CD4-positive, alpha-beta T cell treated with Interleukin-4 for 1 hour (primary cell): ENCODE results near the gene CRYGN.

Experiments
- DNase-seq, 2 donors: peaks; one replicate each; pipeline ENCODE4 v3.0.0-alpha.2; 2020 to 2022

Gene CRYGN

GRCh38 chr7:151389096-151389767, 50.7 kb downstream of the CRYGN start:
- DNase-seq, result no peak

DNA sequence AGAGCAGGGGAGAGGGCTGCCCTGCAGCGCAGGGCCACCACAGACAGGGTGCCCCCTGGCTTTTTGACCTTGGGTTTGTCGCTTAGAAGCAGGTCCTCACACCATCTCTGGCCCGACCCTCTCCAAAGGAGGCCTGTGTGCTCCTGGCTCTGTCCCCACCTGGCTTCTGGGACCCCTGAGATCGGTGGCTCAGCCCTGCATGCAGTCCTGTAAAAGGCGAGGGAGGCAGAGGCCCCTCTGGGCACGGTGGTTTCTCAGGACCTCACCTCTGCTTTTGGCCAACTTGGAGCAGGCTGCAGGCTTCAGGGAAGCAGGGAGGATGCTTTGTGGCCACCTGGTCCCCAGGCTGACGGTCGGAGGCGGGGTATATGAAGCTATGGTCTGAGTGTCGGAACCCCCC, 51.5 kb downstream of the CRYGN start:
- DNase-seq, result no peak

GRCh38 chr7:151388007-151388297, 52.0 kb downstream of the CRYGN start:
- DNase-seq, result no peak

GRCh38 chr7:151387161-151388006, 52.6 kb downstream of the CRYGN start:
- DNase-seq, result no peak

DNA sequence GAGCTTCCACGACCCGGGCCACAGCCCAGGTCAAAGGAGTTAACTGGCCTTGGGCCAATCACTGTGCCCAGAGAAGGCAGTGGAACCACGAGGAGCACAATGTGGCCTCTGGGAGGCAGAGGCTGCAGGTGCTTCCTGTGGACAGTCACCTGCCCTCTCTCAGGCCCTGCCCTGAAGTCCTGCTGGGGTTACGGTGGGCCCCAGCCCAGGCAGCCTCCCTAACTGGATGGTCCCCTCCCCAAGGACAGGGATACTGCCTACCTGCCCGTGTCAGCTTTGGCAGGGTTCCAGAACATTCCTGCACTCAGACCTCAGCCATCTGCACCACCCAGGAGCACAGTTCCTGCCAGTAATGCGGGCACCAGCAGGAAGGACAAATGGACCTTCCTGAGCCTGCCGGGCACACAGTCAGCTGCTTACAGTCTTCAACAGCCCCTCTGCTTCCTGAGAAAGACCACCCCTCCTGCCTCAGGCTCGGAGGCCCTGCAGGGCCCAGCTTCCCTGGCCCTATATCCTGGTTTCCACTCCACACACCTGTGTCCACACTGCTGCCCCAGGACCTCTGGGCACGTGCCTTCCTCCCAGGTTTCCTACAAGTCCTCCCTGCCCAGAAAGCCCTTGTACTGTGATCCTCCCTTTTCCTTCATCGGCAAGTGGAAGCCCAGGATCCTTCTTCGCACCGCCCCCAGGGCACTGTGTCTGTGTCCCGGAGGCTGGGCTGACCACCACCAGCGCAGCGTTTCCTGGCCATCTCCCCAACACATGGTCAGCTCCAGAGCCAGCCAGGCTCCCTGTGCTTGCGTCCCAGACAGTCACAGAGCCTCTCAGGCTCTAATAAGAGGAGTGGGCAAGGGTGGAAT, 53.4 kb downstream of the CRYGN start:
- DNase-seq, result no peak

- DNase-seq, result no peak
Observed at GRCh38 chr7:151385626-151386300, 54.2 kb downstream of the CRYGN start.

DNA sequence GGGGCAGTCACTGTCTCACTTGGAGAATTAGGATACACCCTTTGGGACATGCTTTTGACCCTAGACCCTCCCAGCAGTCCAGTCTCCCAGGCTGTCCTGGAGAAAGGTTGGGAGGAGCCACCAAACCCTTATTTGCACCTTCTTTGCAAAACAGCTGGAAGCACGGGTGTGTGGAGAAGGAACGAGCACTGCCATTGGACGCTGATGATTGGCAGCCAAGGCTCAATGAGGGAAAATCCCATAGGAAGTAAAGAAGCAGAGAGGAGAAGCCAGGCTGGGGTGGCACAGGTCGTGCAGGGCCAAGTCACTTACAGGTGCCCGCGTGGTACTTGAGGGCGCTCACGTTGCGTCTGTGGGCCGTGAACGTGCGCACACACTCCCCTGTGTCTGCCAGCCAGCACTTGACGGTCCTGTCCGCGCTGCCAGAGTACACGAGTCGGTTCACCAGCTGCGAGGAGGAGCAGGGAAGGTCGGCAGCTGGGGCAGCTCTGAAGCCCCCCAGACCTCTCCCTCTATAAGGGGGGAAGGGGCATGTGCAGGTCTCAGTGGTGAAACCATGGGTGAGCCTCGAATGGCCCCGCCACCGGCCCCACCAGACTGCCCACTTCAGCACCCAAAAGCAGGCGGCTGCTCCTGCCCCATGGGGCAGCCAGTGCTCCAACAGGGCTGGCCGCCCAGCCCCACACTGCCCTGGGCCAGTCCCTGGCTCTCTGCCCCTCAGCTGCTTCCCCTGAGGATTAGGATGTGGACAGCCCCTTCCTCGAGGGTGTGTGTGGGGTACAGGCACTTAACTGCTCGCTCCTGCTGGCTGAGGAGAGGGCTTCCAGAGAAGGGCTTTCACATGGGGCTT, 54.9 kb downstream of the CRYGN start:
- no peak for DNase-seq

DNA sequence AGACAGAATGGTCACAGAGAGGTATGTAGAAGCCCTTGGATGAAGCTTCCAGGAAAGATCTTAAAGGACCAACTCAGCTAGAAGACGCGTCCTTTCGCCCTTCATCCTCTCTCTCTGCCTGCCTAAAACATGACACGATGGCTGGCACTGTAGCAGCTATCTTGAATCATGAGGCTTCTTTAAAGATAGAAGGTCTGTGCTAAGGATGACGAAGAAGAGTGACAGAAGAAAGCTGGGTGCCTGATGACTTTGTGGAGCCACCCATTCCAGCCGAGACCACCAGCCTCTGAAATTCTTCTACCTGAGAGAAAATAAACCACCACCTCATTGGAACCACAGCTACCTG, 55.6 kb downstream of the CRYGN start:
- DNase-seq, result no peak

- no peak for DNase-seq
Observed at GRCh38 chr7:151383638-151384351, 56.1 kb downstream of the CRYGN start.

- DNase-seq, result peak; percentile 60 to 70
Observed at GRCh38 chr7:151382079-151382885, 57.7 kb downstream of the CRYGN start.

DNA sequence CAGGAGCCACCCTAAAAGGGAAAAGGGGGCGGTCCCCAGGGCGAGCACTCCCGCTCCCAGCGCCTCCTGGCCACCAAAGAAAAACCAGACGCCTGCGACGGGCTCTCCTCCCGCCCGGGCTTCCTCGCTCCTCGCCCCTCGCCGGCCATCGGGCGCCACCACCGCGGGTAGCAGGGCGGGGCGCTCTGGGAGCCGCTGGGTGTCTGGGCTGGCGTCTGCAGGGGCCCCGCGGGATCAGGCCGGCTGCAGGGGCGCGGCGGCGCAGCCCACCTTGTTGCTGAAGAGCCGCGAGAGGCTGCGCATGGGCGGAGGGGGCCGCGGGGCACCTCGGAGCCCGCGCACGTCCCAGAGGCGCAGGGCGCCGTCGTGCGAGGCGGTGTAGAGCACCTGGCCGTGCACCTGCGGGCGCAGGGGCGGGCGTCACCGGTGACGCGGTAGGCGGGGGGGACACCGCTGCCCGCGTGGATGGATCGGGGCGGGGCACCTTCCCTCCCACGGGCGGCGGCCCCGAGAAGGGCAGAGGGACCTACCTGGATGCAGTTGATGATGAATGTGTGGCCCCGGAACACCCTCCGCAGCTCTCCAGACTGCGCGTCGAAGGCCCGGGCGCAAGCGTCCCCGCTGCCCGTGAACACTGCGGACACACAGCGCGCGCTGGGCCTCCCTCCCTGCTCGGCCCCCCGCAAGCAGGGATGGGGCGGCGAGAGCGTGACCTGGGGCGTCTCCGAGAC, 58.4 kb downstream of the CRYGN start:
- peak; percentile 69 to 79 for DNase-seq

DNA sequence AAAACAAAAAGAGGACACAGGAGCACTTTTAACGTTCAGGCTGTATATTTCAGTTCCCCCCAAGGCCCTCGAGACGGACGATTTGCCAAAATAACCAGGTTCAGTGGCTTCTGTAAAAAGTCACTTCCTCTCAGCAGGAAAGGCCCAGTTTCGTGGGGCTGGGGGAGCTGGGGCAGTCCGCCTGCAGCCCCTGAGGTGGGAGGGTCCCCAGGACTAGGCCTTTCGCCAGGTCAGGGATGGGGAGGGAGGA, 58.9 kb downstream of the CRYGN start:
- peak in 1 of 2 donors; percentile 24 for DNase-seq

DNA sequence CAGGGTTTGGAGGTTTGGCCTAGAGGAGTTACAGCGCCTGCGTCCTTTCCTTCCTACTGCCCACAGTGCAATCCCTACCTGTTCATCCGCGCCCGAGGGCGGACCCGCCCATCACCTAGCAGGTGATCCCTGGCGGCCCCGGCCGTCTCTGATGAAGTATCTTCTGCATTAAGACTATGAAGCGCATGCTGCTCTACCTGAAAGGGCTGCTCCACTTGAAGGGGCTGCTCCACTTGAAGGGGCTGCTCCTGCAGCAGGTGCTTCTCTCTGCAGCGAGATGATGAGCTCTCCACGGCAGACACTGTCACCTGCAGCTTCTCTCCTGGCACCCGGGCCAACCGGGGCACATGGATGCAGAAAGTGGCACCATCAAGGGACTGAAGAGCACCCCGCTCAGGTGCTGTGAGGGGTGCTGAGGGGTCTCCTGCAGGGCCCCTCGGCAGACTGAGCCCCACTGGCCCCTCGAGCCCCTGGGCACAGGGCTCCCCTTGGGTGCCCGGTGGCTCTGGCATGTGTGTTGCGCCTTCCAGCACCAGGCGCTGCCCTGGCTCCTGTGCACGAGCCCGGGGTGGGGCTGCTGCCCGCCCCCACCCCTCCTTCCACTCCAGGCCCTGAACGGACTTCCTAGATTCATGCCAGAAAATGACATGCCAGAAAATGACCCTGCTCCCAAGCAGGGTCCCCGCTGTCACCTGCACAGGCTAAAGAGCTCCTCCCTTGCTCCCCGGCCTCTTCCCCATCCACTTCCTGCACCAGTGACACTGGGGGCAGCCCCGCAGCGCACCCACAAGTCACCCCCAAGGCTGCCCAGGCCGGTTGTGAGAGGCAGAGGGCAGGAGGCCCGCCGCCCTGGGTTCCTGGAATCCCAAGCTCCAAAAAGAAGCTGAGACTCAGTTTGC, 59.5 kb downstream of the CRYGN start:
- DNase-seq, result no peak

DNA sequence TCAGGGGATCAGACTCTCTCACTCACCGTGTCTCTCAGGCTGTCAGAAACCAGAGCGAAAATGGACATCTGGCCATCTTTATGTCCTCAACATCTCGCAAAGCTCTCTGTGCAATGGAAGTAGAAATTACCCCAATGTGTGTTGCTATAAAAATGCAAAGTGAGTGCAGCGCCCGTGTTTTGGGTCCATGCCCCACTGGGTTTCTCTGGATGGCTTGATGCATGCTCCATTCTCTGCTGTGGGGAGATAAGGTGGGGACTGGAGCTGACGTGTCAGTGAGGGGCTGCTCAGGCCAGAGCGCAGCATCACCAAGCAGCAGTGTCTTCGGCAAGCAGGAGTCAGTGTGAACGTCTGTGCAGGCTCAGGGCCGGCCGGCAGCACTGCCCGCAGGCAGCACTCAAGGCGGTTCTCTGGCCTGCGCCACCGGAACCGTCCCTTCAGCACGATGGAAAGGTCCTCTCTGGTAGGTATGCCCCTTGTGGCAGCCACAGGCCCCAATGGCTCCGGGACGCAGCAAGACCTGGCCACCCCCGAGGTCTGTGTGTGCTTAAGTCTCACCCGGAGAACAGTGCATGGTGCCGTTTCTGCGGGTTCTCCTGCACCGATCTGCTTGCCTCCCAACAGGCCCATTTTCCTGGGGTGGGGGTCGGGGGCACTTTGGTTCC, 60.3 kb downstream of the CRYGN start:
- no peak for DNase-seq

GRCh38 chr7:151379193-151379520, 60.8 kb downstream of the CRYGN start:
- no peak for DNase-seq
